Ureter (tissue), 1 donor: ENCODE results near the gene HSPB3. TPM values are rescaled to one million over a fixed set of nuclear protein-coding genes. Genes with fewer than 3 reads are reported as not detected.
"Not testable (repeated sequence)": the region's sequence is repeated elsewhere in the genome, so short reads cannot be mapped to it uniquely, and the experiment has no call there.

Experiments
- DNase-seq: peaks from one replicate; pipeline ENCODE4 v3.0.0-alpha.2; 2020; ENCODE audit warnings: low spot score
- total RNA-seq: library from RNA; stranded (reverse); gene quantifications from one replicate; pipeline ENCODE4 v1.2.4, GENCODE V29; 2023
- donor health status: DM: yes; HTN: yes; CAD: no.

HSPB3 gene
- total RNA-seq, 1 donor from 2014 or later: 0.68 TPM

DNA sequence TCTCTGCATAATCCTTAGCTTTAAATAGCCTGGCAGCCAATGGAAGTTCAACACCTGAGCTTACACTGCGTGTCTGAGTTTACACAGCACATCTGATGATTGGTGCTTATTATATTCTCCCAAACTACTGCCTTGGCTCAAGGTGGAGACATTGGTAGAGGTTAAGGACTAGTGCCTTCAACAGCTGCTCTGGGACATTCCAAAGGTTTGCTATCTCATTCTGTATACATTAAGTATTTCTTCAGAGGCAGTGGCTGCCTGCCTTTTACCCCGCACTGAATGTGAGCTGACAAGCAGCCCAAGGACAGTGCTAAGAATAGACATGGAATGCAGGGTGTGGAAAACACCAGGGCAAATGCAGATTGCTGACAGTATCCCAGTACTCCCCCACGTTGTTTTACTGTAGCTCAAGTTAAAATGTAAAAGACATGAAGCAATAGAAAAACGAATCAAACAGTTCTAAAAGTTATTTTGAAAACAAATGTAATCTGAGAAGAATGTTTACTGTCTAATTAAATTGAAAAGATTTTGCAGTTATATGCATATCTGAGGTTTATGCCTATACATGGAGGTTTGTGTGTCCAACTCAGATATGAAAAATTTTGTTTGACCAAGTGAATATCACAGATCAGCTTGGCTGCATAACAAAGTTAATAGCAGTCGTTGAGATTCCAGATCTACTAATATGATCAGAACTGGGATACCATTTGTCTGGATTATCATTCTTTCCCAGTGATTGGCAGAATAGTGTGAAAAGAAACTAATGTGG lies 1.8 kb downstream of the HSPB3 start:
- DNase-seq: no peak

DNA sequence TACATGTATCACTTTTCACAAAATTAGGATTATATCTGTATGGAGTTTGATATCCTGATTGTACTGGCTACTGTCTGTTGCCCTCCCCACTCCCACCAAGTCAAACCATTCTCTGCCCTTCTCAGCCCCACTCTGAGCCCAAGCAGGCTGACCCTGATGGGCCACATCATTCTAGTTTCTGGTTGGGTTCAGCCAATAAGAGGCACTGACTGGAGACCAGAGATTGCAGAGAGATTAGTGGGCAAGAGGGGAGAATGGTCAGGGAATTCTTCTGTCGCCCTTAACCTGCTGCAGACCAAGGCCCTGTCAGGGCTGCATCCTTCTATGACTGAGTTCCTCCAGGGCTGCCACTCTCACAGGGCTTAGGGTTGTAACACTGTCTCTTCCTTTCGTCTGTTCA lies 2.7 kb downstream of the HSPB3 start:
- no peak for DNase-seq

DNA sequence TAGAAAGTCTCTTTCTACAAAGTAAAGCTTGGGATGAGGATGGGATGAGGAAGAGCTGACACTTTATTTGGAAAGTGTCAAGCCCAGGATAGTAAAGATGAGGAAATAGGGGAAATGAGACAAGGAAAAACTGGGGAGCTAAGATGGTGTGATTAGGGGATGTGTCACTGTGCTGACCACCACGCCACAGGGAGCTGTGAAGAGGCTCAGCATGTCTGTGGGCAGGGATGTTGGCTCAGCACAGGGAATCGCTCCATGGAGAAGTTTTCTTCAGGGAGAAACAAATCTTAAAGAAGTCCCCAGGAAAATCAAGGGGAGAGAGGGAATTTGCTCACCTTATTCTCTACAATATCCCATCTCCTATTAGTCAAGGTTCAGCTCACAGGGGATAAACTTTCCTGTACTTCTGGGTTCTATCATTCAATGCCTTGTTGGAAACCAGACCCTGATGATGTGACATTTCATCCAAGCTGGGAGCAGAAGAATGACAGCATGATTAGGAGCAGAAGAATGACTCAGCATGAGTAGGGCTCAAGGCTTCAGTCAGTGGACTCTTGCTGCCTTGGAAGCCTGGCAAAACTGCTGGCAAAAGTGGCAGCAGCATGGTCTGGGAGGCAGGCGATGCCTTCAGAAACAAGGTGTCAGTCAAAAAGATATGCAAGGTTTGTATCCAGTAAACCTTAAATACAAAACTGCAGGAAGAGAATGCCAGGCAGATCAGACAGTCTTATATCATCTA lies 4.9 kb downstream of the HSPB3 start:
- DNase-seq: no peak

DNA sequence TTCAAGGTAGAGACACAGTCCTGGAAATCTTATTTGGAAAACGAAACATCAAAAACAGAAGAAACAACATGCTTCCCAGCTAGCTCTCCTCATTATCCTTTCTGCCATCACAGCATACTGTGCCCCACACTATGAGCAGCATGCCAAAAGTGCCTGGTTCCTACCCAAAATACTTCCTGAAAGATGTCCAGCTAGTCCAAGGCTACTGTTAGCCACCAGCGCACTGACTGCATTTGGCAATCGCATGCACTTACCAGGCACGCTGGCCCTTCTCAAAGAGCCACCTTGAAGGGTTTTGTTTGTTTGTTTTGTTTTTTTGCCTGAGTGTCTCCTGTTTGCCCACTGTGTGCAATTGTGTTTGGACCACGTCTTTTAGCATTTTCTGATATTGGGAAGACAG lies 6.8 kb downstream of the HSPB3 start:
- no peak for DNase-seq

DNA sequence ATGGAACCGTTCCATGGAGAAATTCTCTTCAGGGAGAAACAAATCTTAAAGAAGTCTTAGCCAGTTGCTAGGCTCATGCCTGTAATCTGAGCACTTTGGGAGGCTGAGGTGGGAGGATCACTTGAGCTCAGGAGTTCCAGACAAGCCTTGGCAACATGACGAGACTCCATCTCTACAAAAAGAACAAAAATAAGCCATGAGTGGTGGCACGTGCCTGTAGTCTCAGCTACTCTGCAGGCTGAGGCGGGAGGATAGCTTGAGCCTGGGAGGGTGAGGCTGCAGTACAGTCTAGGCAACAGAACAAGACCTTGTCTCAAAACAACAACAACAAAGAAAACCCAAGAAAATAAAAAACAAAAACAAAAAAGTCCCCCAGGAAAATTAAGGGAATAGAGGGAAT lies 8.2 kb downstream of the HSPB3 start:
- DNase-seq: no peak

DNA sequence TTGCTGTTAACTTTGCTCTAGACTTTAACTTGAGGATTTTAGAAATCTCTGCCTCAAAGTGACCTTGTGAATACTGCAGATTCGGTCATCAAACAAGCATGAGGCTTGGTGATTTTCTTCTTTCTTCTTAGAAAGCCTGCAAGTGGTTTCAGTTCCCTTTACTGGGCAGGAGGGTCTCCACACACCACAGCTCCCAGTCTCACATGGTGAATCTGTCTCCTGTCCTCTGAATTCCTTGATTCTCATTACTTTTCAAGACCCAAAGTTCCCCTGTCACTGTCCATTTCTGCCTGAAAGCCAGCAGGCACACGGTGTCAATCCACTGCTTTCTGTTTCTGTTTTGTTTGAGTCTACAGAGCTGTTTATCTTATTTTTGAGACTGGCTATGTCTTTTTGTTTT lies 14.1 kb downstream of the HSPB3 start:
- DNase-seq: no peak

DNA sequence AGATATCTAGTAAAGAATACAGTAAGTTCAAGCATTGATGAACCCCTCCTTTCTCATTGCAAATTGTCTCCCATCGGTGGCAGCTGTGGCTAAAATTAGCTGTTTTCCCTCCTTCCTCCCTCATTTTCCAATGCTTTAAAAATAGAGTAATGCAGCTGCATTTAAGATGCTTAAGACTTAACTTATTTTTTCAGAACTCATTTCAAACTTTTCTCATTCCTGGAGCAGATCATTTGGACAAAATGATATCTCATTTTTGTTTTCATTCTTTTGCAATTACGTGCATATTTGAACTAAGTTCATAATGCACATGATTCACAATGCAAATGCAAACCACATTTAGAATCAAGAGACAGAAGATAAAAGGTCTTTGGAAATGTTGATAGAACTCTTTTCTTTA lies 14.6 kb downstream of the HSPB3 start:
- DNase-seq: no peak

DNA sequence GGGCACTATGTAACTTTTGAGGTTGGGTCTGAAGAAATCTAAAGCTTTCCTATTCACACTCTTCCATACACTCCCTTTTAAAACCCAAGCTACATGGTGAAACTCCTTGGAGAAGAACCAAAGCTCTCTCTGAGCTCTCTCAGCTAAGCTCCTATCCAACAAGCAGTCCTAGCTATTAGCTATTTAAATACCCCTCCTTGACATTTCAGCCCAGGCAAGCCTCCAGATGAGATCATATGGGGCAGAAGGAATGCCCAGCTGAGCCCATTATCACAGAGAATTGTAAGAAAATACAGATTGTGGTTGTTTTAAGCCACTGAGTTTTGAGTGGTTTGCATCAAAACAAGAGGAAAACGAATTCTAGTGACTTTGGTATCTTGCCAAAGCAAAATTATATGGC lies 15.2 kb downstream of the HSPB3 start:
- DNase-seq: no peak

DNA sequence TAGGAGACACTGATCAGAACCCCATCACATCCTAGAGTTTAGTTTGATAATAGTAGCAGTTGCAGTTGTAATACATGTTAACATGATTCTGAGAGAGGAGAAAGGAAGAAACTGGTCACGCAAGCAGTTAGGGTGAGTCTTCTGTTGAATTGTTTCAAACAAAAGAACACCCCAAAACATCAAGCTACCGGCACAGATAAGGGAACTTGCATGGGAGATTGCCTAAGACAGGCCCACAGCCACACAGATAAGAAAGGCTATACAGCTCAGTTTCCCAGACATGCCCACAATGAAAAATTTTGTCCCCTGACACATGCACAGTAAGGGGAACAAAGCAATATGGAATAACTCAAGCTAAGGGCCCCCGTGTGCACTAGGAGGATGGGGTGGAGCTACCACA lies 15.9 kb downstream of the HSPB3 start:
- DNase-seq: no peak

DNA sequence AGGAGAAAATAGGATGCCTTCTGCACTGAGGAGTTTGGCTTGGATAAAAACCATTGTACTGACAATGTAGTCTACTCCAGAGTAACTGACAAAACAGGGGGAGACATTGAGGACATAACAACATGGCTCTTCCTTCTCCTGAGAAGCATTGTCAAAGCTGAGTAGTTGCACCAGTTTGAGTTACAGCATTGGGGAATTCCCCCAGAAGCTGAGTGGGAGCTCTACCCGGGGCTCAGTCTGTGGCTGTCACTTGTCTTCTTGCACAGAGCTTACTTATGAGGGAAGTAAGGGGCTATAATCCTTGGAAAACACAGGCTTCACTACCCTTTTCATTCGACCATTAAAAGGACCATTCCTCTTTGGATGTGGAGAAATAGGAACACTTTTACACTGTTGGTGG lies 21.2 kb downstream of the HSPB3 start:
- DNase-seq: no peak

DNA sequence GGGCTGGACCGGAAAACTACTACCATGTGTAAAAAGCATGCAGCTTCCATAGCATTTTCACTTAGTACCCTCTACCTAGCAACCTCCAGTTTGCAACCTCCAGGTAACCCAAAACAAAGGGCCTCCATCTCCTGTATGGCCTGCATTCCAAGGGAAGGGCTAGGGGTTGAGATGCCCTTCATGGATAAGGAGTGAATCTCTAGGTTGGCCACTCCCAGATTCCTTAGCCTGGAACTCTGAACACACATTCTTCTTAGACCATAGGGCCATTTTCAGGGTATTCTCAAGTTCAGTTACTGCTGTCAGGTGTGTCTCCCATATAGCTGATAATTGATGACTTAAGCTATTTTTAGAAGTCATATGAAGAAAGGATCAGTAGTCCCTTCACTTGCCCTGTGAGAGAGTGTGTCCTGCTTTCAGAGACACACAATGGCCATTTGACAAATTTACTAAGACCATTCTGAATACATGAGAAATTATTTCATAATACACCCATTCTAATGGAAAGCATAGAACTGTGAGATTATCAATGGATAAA lies 22.5 kb downstream of the HSPB3 start:
- no peak for DNase-seq

DNA sequence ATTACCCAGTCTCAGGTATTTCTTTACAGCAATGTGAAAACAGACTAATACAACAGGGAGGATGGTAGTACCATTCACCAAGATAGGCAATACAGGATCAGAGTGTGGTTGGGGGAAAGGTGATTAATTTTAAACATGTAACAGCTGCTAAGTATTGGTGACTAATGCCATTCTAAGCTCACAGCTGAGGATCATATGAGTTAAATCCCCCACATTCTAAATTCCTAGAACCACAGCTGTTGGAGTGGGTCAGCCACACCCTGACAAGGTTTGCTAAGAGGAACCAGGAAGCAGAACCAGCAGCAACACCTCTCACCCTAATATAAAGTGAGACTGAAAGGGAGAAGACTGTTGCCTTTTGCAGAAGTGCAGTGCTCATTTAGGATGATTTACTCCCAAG lies 24.8 kb downstream of the HSPB3 start:
- DNase-seq: no peak

DNA sequence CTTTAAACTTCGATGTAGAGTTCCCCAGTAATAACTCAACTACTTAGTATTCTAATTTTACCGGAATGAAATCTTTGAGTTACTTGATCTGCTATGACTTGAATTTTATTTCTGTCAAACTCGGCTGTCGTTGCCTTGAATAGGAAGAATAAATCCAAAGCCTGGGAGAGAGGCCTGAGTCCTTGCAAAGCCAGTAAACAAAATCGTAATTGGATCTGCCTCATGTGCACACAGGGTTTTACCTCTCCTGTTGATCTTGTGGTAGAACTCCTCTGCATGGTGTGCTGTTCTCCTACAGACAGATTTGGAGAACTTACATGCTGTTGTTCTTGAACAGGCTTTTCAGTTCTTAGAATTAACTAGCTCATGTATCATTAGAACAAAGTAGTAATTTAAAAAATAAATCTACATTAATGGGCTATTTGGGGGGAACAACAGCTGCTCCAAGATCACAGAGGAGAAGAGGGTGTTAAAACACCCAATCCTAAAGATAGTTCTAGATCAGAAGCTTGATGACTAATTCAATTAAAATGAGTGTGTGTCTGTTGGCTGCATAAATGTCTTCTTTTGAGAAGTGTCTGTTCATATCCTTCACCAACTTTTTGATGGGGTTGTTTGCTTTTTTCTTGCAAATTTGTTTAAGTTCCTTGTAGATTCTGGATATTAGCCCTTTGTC lies 28.9 kb downstream of the HSPB3 start:
- no peak for DNase-seq

DNA sequence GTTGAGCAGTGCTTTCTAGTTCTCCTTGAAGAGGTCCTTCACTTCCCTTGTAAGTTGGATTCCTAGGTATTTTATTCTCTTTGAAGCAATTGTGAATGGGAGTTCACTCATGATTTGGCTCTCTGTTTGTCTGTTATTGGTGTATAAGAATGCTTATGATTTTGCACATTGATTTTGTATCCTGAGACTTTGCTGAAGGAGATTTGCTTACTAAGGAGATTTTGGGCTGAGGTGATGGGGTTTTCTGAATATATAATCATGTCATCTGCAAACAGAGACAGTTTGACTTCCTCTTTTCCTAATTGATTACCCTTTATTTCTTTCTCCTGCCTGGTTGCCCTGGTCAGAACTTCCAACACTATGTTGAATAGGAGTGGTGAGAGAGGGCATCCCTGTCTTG lies 30.2 kb downstream of the HSPB3 start:
- not testable (repeated sequence) for DNase-seq

DNA sequence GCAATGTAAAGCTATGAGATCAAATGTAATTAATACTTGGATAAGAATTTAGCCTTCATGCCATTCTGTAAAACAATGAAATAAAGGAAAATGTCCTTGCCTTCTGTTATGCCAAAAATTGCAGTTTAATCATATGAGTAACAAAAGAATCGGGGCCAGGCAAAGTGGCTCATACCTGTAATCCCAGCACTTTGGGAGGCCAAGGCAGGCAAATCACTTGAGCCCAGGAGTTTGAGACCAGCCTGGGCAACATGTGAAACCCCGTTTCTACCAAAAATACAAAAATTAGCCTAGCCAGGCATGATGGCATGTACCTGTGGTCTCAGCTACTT lies 34.1 kb downstream of the HSPB3 start:
- DNase-seq: not testable (repeated sequence)

DNA sequence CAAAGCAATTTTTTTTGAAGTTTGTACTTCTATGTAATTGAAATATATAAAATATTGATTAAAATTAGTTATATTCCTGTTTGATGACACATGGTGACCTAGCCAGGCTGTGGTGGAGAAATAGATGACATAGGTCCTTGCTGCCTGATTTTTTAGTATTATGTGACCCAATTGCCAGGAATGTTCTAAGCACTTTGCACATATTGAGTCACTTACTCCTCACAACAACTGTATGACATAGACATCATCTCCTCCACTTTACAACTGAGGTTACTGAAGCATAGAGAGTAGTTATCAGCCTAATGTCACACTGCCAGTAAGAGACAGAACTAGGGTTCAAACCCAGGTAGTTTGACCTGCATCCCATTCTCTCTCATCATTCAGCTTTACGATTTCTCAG lies 35.8 kb downstream of the HSPB3 start:
- DNase-seq: no peak

DNA sequence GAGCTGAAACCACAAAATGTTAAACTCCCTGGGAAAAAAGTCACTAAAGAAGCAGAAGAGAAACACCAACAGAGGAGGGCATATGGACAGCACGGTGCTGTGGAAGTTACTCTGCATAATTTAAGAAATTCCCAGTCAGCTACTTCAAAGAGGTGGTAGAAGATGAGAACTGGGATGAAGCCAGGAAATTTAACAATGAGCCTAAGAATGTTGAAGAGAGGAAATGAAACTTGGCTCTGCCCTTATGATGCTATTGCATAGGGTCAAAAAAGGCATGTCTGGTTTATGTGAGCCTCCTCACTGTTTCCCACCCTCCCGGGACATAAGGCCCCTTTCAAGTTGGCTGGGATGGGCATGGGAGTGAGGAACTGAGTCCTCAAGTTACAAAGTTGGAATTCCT lies 36.7 kb downstream of the HSPB3 start:
- no peak for DNase-seq

DNA sequence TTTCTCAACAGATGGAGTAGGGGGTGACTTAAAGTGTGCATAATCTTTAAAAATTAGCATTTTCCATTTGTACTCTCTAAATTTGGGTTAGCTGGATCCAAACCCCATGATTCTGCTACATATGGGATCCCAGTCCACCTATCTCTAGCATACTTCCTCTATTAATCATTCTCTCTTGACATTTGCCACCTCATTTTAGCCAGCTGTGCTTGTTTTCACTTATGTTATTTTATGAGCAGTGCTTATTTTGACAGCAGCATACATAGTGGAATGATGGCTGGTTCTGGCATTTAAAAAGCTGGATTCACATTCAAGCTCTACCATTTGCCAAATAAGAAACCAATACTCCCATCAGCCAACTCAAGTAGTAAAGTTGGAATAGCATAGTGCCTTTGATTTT lies 39.5 kb downstream of the HSPB3 start:
- no peak for DNase-seq

Other genes with a start within 250 kb of the HSPB3 start
- 48.0 TPM for gene ARL15, start 145.1 kb upstream of the HSPB3 start, total RNA-seq
- gene SNX18, start 62.1 kb downstream of the HSPB3 start, total RNA-seq: 27.8 TPM